GM21447 (cell line): ENCODE results near the gene SMAGP.
A peak's percentile ranks its signal among the peaks of the same experiment; 100 is the strongest.
"Not testable (repeated sequence)": the region's sequence is repeated elsewhere in the genome, so short reads cannot be mapped to it uniquely, and the experiment has no call there.

Source experiments
- ATAC-seq: cut with Tn5 transposase; IDR thresholded peaks from one replicate; pipeline ENCODE4 v1.9.1; 2021; ENCODE audit not compliant: unreplicated experiment

SMAGP gene

DNA sequence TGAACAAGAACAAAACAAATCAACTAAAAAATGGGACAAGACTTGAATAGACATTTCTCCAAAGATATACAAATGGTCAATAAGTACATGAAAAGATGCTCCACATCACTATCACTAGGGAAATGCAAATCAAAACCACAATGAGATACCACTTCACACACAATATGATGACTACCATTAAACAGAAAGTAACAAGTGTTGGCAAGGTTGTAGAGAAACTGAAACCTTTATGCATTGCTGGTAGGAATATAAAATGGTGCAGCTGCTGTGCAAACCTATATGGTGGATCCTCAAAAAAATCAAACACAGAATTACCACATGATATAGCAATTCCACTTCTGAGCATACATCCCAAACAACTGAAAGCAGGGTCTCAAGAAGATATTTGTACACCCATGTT, 5.2 kb downstream of the SMAGP start:
- peak; percentile 49 for ATAC-seq

GRCh38 chr12:51264297-51264696, 5.9 kb downstream of the SMAGP start:
- no peak for ATAC-seq

GRCh38 chr12:51263341-51263740, 6.9 kb downstream of the SMAGP start:
- no peak for ATAC-seq

DNA sequence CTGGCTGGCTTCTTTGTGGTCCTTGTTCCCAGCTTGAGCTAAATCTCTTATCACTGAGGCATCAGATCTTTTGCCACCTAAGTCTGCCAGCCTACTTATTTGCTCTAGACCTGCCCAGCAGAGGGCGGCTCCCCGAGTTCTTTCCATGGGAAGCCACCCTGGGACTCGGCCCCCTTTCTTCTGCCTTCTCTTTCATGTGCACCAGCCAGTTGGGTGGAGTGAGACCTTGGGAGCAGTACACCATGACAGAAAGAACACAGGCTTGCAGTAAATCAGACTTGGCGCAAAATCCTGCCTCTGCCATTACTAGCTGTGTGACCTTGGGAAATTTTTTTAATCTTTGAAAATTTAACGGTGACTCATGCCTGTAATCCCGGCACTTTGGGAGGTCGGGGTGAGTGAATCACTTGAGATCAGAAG, 7.4 kb downstream of the SMAGP start:
- no peak for ATAC-seq

- ATAC-seq = not testable (repeated sequence)
These were observed 10.6 kb downstream of the SMAGP start for GRCh38 chr12:51259600-51259999.

DNA sequence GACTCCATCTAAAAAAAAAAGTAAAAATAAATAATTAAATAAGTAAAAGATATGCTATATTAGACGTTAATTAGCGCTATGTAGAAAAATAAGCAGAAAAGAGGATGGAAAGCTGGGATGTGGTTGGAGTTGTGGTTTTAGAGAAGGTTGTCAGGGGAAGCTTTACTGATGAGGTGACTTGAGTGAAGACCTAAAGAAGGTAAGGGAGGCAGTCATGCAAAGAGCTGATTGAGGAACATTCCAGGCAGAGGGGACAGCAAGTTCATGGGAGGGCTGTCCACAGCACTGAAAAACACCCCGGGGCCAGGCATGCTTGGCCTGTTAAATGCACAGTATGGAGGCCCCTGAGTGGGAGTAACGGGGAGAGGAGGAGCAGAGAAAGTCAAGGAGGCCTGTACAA, 15.7 kb downstream of the SMAGP start:
- no peak for ATAC-seq

DNA sequence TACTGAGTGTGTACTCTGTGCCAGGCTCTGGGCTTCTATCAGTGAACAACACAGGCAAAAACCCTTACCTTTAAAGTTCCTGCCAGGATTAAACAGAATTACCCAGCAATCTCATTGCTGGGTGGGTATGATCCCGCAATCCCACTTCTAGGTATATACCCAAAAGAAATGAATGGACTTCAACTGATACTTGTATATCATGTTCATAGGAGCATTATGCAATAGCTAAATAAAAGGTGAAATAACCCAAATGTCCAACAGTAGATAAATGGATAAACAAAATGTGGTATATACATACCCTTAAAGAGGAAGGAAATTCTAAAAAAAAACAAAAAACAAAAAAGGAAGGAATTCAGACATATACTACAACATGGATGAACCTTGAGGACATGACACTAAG, 16.9 kb downstream of the SMAGP start:
- ATAC-seq = no peak

GRCh38 chr12:51247523-51248206, 22.6 kb downstream of the SMAGP start:
- no peak for ATAC-seq

GRCh38 chr12:51246254-51246853, 23.9 kb downstream of the SMAGP start:
- no peak for ATAC-seq

DNA sequence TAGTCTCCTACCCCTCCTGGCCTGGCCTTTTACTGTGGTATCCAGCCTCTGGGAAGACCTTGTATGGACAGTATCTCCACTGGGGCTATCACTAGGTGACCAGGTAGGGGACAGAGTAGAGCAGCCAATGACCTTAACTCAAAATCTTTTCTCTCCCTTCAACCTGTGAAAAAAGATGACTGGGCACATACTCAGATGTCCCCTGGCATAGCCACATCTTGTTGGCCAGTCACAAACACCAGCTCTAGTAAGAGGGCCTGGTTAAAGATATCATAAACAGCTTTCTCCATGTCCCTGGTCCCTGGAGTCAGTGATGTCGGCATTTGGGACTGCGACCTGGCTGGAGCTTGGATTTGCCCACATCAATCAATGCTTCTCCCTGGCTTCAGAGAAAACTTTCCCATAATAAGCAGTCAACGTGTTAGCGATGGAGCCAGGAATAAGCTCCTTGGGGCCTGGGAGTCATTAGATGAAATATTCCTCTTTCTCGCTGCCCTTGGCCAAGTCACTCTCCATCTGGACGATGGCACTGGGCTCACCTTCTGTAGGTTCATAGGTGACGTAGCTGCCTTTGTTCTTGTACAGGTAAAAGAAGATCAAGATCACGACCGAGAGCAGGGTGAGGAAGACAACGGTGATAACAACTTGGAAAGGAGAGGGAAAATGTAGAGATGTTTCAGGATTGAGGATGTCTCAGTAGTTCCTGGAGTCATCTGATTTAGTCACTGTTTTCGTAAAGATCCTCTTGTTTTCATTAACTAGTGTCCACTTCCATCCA, 24.6 kb downstream of the SMAGP start:
- no peak for ATAC-seq

DNA sequence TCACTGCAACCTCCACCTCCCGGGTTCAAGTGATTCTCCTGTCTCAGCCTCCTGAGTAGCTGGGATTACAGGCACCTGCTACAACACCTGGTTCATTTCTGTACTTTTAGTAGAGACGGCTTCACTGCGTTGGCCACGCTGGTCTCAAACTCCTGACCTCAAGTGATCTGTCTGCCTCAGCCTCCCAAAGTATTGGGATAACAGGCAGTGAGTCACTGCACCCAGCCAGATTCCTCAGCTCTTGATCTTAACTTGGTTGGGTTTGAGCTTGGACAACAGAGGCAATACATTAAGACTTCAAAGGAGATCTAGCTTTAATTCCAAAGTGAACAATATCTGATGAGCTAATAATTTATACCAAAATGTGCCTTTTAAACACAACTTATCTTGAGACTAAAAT, 25.9 kb downstream of the SMAGP start:
- no peak for ATAC-seq

- no peak for ATAC-seq
These were observed 27.3 kb downstream of the SMAGP start for GRCh38 chr12:51242876-51243275.

DNA sequence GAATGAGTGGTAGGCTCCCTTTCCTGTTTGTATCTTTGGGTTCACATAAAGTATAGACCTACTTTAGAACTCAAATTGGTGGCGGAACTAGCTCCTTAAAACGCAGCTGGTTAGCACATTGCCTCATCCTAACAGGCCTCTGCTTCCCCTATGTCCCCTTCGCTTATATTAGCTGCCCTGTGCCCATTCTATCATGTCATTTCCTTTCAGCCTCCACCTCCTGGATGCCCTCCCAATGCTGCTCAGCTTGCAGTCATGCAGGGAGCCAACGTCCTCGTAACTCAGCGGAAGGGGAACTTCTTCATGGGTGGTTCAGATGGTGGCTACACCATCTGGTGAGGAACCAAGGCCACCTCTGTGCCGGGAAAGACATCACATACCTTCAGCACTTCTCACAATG, 28.1 kb downstream of the SMAGP start:
- no peak for ATAC-seq

DNA sequence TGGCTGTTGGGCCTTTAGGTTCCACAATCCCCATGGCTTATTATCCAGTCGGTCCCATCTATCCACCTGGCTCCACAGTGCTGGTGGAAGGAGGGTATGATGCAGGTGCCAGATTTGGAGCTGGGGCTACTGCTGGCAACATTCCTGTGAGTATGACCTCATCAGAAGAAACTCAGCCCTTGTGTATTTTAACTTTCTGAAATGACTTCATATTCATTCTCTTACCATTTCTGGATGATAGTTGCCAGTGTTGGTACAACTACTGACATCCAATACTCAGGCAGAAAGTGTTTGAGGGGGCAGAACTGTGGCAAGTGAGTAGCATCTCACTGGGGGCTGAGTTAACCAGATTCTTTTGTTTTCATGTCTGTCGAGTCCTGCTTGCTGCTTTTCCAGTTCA, 29.2 kb downstream of the SMAGP start:
- ATAC-seq = no peak

GRCh38 chr12:51238510-51239334, 31.5 kb downstream of the SMAGP start, which contains the start of gene DAZAP2:
DAZAP2 (plus strand) TSS chr12:51238826; CDS start chr12:51238908, 82 bp downstream.
- peak; percentile 94 for ATAC-seq

- ATAC-seq = peak; percentile 8
These were observed 32.1 kb downstream of the SMAGP start for GRCh38 chr12:51238037-51238509.

DNA sequence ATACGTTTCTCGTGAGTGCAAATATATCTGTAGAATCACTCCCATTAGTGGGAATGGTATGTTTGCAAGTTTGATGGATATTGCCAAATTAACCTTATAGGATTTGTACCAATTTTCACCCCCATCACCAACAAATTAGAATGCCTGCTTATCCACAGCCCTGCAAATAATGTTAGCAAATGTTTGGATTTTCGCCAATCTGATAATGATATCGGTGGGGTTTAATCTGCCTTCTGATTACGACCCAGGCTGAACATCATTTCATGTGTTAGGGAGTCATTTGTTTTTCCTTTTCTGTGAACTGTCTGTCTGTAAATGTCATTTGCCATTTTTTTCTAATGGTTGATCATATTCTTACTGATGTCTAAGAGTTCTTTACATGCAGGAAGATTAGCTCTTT, 35.7 kb downstream of the SMAGP start:
- ATAC-seq = no peak

- no peak for ATAC-seq
These were observed 37.6 kb downstream of the SMAGP start for GRCh38 chr12:51232642-51233041.

DNA sequence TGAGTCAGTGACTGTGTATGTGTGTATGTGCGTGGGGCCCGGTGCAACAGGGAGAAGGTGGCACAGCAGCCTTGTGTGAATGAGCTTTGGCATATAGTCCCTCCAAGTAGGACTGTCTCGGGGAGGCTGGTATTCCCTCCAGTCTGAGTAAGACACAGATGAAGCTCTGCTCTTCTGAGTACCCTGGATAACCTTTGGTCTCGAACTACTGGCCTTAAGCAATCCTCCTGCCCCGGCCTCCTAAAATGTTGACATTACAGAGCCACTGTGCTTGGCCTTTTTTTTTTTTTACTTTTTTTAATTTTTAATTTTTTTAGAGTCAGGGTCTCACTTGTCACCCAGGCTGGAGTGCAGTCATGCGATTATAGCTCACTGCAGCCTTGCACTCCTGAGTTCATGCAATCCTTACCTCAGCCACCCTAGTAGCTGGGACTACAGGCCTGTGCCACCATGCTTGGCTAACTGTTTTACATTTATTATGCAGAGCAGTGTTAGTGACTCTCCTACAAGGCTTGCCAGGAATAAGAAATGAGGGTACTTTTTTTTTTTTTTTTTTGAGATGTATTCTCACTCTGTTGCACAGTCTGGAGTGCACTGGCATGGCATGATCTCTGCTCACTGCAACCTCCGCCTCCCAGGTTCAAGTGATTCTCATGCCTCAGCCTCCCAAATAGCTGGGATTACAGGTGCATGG, 41.0 kb downstream of the SMAGP start:
- no peak for ATAC-seq

GRCh38 chr12:51227962-51228361, 42.3 kb downstream of the SMAGP start:
- no peak for ATAC-seq
